Measurements from ENCODE around the gene MEGF6.

The MEGF6 gene

DNA sequence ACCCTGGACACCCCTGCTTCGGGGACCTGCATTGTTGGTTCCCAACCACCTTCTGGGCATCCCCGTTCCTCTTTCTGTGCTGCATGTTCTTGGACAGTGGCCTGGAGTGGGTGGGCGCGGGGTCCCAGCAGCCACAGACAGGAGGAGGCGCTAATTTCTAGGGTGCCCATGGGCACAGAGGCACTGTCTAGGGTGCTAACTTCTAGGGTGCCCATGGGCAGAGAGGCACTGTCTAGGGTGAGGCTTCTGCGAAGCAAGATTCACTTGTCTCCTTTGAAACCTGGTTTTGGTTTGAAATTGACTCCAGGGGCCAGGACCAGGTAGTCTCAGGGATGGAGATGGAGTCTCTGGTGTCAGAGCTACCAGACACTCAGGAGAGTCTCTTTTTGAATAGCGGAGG lies 815 bp upstream of the MEGF6 start:
- no peak overlapping the region for H3K27ac ChIP-seq
- no peak for DNase-seq (ENCODE audit: low read depth, low spot score)

DNA sequence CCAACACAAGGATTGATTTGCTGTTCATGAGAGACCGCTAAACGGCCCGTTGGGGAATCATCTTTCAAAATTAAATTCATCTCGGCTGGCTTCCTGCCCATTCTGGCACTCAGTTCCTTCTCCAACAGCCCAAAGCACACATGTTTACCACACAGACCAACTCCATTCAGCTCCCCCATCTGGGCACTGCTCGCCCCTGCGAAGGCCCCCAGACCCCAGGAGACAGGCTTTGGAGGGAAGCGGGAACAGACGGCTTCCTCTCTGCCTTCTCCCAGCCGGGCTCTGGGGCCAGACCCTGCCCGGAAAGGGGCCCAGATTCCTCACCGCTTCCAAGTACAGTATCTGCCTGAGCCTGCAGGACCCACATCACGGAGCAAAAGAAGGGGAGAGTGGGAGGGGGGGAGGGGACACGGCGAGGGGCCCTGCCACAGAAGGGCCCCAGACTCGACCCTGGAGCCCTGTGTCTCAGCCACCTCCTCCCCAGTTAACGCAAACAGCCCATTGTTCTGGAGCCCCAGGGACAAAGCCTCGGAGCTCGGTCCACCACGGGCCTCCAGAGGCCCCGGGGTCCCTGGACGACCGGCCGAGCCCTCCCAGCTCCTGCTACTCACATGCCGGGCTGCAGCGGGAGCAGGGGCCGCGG lies 660 bp downstream of the MEGF6 start:
- DNase-seq (ENCODE audit: low read depth, low spot score): no peak
- H3K27ac ChIP-seq: no peak overlapping the region

DNA sequence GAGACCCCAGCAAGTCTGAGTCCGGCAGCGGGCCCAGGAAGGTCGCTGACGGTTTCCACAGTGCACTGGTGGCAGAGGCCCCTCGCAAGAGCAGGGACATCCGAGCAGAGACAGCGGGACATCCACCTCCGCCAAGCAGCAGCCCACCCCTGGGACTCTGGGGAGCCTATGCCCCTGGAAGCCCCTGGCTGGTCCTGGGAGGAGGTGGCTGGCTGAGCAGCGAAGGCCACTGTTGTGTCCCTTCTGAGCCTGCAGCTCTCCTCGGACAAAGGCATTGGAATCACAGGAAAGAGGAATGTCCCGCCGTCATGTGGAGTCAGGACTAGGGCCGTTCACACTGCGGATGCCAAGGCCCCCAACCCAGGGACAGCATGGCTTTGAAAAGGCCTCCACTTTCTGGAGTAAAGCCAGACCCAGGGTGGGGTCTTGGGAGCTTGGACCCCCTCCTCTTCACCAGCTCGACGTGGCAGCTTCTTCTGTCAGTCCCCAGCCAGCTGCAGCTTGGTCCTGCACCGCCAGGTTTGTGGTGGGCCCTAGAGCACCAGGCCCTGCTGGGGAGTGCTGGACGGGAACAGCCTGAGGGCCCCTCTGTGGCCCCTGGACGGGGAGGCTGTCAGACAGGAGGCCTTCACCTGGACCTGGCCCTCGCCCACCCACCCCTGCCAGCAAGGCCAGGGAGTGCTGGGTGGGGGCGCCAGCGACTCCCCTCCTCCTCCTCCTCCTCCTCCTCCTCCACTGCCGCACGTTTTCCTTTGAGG lies 1.4 kb downstream of the MEGF6 start:
- H3K27ac ChIP-seq: no peak overlapping the region
- no peak for DNase-seq (ENCODE audit: low read depth, low spot score)

DNA sequence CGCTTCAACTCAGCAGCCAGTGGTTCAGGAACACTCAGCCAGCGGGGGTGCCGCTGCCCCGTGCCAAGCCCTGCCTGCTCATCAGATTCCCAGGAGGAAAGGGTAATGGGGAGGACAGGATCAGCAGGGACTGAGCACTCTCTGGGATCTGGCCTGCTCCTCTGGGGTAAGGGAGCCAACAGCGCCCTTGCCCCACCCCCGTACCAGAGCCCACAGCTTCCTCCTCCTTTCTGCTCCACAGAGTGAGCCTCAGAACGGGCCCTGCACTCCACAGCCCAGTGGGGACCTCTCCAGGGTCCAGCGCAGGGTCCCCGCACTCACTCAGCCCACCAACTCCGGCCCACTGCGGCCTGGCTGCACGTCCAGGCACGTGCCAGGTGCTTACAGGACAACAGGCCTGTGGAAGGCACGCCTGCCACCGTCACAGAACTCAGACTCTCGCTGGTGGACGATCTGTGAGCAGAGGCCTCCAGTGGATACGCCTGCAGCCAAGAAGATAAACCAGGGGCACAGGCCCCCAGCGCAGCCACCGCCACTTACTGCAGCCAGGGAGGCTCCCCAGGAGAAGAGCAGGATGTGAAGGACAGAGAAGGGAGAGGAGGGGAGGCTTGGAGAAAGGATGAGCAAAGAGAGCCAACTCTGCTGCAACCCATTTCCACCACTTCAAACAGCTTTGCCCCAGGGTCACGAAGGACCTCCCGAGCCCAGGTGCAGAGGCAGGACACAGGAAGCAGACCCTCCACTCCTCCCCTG lies 2.1 kb downstream of the MEGF6 start:
- DNase-seq (ENCODE audit: low read depth, low spot score): no peak
- no peak overlapping the region for H3K27ac ChIP-seq

DNA sequence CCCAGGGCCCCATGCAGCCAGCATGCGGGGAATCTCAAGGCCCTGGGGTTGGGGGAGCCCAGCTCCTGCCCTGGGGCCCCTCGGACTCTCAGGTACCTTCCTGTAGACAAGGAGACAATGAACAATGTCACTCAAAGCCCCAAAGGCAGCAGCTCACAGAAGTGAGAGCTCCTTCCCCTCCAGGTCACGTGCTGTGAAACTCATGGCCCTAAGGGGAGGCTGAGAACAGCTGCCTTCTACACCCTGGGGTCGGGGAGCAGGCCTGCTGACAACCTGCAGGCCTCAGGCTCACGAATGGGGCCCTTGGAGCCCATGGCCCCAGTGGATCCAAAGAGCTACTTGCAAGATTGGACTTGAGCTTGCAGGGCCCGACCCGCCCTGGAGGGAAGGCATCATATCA lies 3.2 kb downstream of the MEGF6 start:
- no peak for DNase-seq (ENCODE audit: low read depth, low spot score)
- no peak overlapping the region for H3K27ac ChIP-seq

DNA sequence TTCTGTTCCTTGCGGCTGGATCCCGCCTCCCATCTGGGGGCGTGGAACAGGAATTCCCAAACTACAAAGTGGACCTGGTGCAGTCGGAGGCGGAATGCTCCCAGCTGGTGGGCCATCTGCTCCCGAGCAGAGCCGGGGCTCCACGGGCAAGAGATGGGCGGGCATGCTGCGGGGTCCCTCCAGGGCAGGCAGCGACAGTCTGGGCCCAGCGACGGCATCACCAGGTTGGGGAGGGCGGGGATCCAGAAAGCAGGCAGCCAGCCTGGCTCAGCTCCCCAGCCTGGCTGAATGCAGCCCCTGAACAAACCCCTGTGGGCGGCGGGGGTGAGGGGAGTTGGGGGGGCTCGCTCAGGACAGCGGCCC lies 3.6 kb downstream of the MEGF6 start:
- no peak overlapping the region for H3K27ac ChIP-seq
- no peak for DNase-seq (ENCODE audit: low read depth, low spot score)

DNA sequence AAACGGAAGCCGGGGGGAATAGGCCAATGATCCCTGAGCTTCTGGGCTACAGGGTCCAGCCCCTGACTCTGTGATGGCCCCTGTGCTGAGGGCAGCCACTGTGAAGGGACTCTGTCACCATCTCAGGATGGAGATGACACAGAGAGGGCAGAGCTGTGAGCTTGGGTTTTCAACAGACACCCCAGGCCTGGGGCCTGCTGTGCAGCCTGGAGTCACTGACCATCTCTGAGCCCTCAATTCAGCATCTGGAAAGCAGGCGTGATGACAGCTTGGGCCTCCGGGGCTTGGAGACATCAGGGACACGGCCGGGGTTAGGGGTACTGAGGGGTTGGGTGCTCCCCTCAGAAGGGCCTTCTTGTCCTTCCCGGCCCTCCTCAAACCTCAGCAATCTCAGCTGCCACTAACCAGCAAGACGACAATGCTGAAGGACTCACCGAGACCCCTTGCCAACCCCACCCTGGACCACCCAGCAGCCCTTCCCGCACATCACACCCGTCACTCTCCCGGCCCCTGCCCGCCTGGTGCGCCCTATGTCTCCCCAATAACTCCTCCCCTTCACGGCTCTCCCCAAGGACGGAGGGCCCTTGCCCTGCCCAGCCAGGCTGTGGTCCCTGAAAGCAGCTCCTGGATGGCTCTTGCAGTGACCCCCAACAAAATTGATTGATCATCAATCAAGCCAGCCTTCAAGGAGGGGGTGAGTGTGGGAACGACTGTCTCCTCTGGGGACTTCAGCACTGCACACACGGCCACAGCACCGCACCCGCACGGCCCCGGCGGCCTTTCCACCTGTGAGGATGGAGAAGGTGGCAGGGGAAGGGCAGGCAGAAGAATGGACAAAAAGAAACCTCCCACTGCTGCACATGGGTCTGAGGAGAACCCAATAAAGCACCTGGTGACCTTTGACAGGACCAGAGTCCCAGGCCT lies 4.3 kb downstream of the MEGF6 start:
- no peak overlapping the region for H3K27ac ChIP-seq
- no peak for DNase-seq (ENCODE audit: low read depth, low spot score)

DNA sequence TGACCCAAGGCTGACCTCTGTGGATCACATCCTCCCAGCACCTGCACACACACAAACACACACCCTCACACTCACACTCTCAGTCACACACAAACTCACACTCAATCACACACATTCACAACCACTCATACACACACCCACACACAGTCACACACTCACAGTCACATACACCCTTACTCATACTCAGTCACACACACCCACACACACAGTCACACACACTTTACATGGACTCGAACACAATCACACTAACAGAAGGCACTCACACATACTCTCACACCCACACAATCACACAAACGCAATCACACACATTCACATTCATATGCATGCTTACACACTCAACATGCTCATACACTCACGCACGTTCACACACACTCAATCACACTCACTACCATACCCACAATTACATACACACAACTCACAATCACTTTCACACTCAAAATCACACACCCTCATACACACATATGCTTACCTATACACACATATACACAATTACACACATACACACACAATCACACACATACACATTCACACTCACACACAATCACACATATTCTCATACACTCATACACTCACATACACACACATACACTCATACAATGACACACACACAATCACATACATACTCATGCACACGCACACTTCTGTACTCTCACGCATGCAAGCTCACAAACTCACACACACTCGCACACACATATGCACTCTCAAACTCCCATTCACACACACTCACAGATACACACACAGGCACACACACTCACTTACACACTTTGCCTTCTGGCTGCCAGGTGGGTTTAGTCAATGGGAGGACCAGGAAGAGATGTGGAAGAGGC lies 6.1 kb downstream of the MEGF6 start:
- H3K27ac ChIP-seq: peak overlapping the region; percentile 9
- DNase-seq (ENCODE audit: low read depth, low spot score): no peak

DNA sequence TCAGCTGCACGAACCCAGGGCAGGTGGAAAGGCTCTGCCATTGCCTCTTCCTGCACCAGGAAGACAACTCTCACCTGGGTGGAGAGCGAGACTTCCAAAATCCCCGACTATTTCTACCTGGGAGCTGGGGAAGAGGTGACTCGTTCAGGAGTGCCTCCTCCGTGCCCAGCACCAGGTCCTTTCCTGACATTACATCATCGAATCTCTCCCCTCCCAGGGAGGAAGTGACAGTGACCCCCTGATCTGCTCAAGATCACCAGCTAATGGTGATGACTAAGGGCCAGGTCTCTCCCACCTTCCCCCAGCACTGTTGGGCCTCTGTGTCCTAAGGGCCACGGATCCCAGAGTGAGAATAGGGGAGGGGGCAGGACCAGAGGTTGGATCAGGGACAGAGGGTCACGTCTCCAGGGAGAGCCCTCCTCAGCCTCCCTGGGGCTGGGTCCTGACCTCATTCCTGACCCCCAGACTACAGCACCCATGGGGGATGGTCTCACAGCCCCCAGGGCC lies 6.8 kb downstream of the MEGF6 start:
- DNase-seq (ENCODE audit: low read depth, low spot score): no peak
- H3K27ac ChIP-seq: peak overlapping the region; percentile 9

DNA sequence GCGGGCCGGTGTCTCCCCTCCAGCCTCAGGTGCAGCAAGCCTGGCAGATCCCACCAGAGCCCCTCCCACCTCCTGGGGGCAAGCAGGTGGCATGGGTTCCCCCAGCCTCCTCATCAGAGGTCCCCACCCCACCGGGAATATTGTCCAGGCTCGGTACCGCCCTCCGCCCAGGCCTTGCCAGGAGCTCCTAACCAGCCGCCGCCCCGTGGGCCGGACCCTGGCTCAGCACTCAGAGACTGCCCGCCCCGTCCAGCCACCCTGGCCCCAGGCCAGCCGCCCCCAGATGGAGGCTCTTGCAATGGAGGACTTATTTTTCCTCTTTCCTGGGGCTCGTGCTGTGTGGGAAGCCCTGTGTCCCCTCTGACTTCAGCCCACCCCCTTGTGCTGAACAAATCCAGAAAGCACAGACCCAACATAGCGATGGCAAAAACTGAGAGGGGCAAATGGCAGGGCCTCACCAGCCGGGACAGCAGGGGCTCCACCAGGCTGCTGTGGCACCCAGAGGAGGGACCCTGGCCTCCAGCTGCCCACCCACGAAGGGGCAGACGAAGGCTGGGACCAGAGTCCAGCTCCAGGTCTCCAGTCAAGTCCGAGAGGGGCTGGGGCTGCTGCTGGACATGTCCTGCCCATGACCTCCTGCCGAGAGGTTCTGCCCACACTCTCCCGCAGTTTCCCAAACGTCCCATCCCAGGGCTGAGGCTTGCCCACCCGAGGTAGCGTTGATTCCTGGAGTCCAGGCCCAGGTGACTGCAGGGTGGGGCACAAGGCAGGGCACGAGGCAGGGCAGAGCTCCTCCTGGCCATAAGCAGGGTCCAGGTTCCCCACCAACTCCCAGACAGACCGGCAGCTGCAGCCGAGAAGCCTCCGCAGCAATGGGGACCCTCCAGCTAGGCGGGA lies 7.5 kb downstream of the MEGF6 start:
- no peak for DNase-seq (ENCODE audit: low read depth, low spot score)
- H3K27ac ChIP-seq: peak overlapping the region; percentile 9

DNA sequence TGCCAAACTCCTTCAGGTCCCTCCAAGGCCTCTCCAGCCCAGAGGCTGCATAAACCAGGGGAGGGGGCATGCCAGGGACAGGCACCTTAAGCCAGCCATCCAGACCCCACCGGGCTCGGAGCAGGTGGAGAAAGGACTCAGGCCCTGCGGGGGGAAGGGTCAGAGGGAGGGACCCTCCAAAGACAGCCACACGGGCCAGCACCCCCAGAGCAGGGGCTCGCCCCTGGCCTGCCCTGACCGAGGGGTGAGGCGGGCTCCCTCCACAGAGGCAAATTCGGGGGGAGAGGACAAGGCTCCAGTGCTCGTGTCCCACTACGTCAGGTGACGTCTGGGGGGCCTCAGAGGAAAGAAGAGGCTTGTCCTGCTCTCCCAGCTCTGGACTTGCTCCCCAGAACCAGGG lies 8.2 kb downstream of the MEGF6 start:
- no peak for DNase-seq (ENCODE audit: low read depth, low spot score)
- no peak overlapping the region for H3K27ac ChIP-seq

DNA sequence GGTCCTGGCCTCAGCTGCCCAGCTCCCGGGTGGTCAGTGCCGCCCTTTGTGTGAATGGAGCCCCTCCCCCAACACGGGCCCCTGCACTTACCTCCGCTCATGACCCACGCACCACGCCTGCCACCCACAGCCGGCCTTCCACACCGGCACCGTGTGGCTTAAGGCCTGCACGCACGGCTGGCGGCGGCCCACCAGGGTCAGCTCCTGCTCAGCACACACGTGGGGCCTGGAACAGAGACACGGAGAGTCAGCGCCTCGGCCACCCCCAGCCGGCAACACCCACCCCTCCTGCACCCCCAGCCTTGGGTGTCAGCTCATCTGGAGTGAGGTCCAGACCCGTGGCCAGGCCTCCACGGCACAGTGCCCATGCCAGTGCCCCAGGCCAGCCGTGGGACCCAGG lies 8.9 kb downstream of the MEGF6 start:
- no peak for DNase-seq (ENCODE audit: low read depth, low spot score)
- H3K27ac ChIP-seq: no peak overlapping the region

DNA sequence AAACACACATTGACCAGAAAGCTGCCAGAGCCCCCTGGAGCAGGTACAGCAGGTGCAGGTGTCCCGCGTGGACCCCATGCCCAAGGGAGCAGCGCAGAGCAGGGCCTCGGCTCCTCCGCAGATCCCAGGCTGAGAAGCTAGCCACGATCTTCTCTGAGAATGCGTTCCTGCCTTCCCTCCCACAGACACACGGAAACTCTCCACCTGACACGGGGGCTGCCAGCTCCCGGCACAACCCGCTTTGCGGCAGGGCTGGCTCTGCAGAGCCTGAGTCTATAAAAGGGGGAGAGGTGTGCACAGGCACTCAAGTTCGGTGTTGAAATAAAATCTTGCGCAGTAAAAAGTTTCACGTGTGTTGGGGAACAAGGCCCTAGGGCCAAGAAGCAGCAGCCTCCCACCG lies 9.6 kb downstream of the MEGF6 start:
- DNase-seq (ENCODE audit: low read depth, low spot score): no peak
- no peak overlapping the region for H3K27ac ChIP-seq

DNA sequence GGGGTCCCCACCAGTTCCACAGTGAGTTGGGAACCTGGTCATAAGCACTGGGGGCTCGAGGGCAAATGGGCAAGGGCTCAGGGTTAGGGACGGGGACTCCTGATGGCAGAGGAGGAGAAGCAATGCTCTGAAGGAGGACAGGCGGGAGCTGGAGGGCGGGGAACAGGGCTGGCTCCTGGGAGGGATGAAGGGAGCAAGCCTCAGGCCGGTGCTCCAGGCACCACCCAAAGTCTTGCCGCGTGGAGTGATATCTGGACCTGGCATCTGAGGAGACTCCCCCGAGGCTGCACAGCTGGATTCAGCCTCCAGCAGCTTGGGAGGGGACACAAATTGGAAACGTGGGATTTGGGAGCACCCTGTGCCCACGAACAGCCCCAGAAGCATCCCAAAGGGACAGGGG lies 11.0 kb downstream of the MEGF6 start:
- DNase-seq (ENCODE audit: low read depth, low spot score): no peak
- no peak overlapping the region for H3K27ac ChIP-seq

DNA sequence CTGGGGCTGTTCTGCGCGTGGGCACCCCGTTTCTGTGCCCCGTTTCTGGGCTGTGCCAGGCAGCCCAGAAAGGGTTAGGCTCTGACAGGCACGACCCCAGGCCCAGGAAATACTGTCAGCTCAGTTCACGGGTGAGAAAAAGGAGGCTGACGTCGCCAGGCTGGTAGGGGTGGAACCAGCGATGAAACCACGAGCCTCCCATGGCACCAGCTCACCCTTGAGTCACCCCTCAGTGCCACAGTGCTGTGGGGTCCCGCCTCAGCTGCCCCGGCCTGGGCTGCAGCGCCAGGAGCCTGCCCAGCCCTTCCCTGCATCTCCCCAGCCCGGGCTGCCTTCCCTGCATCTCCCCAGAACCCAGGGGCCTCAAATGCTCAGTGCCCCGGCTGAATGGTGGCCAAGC lies 11.5 kb downstream of the MEGF6 start:
- no peak overlapping the region for H3K27ac ChIP-seq
- DNase-seq (ENCODE audit: low read depth, low spot score): no peak

DNA sequence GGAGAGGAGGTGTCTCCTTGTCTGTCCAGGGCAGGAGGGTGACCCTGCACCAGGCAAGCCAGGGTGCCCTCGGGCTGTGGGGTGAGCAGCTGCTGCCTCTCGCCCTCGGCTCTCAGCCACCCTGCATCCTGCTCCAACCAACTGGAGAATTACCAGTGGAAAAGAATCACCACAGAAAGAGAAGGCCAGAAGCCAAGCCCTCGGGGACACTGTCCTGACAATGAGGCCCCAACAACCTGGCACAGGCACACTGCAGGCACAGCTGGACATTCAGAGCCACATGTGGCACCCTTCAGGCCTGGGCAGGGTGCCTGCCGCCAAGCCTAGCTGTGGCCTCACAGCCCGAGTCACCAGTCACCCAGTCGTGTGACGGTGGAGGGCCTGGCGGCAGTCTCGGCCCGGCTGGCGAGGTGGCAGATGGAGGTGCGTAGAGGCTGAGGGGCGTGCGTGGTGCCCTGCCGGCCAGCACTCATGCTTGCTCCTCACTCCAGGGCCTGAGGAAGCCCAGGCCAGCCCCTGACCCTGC lies 12.0 kb downstream of the MEGF6 start:
- DNase-seq (ENCODE audit: low read depth, low spot score): no peak
- H3K27ac ChIP-seq: no peak overlapping the region

DNA sequence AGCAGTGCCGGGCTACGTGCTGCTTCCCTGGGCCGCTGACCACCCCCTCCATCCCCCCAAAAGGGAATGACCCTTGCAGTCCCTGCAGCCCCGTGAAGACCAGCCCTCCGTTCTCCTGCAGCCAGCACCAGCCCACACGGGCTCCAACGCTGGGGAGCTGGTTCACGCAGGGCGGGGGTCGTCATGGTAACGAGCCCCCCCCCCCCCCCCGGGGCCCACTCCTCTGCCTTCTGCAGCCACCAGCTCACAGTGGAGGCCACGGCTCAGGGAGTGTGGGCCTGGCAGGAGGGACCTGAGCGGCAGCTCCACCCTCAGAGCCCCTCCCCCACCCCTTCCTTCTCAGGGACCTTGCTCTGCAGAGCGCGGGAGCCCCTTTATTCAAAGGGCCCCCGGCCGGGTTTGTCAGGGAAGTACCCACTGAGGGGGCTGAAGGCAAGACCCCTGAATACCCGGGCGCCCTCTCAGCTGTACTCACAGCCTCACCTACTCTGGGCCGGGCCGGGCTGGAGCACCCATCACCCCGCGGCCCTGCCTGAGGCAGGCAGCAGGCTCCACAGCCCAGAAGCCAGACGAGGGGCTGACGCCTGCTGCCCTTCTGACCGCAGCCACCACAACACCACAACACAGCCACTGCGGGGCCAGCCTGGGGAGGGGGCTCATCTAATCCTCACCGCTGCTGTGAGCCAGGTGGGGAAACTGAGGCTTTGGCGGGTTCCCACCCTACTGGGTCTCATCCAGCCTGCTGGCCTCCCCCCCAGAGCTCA lies 12.6 kb downstream of the MEGF6 start:
- no peak for DNase-seq (ENCODE audit: low read depth, low spot score)
- no peak overlapping the region for H3K27ac ChIP-seq
